IMR-90 (cell line): ENCODE measurements around the gene MSH6. TPM values are rescaled to one million over a fixed set of nuclear protein-coding genes. Genes with fewer than 3 reads are reported as not detected.

Experiments
- ATAC-seq: fragments of 200-7000 bp; cut with Tn5 transposase; 2 replicates; pipeline ENCODE4 v1.9.1; 2020; ENCODE audit warnings: low read depth, mild to moderate bottlenecking, moderate library complexity
- BruUV-seq: library from RNA; stranded (reverse); fragments of 400-500 nt; replicated peaks from 2 replicates; lab custom pipeline; 2021; lab: Mats Ljungman, UMichigan
- CTCF ChIA-PET: fragments of 300-600 bp; formaldehyde crosslinking; extraction: SDS; loops from one replicate; lab custom pipeline; 2021; ENCODE audit warnings: antibody characterized with exemption; lab: Yijun Ruan, JAX
- POLR2A ChIA-PET: fragments of 300-600 bp; sonication (Branson Sonifier 250); formaldehyde crosslinking; loops from one replicate; lab custom pipeline; 2022; ENCODE audit warnings: antibody characterized with exemption; ENCODE audit not compliant: unreplicated experiment; lab: Charles Lee
- DNase-seq: peaks from one replicate; pipeline ENCODE4 v3.0.0; 2013
- H2AFZ ChIP-seq: replicated peaks from 2 replicates; pipeline ENCODE3; 2013; ENCODE audit warnings: low read length, mild to moderate bottlenecking; ENCODE audit not compliant: poor library complexity
- H2AK5ac ChIP-seq: 2 replicates; pipeline ENCODE4 v1.6.1; 2013; ENCODE audit warnings: low read depth, low read length, inconsistent platforms
- H2AK9ac ChIP-seq: replicated peaks from 2 replicates; pipeline ENCODE3; 2013; ENCODE audit warnings: mild to moderate bottlenecking, low read depth, low read length, moderate library complexity; ENCODE audit not compliant: poor library complexity
- H2BK120ac ChIP-seq: 2 replicates; pipeline ENCODE4 v1.6.1; 2013; ENCODE audit warnings: low read depth, low read length, inconsistent platforms
- H2BK15ac ChIP-seq: 3 replicates; pipeline ENCODE4 v1.6.1; 2013; ENCODE audit warnings: low read depth, low read length, inconsistent platforms
- H2BK20ac ChIP-seq: 2 replicates; pipeline ENCODE4 v1.6.1; 2013; ENCODE audit warnings: low read depth, mild to moderate bottlenecking, inconsistent platforms, low read length, moderate library complexity
- H2BK5ac ChIP-seq: 2 replicates; pipeline ENCODE4 v1.6.1; 2013; ENCODE audit warnings: mild to moderate bottlenecking, low read depth, low read length, inconsistent platforms; ENCODE audit not compliant: poor library complexity, severe bottlenecking
- H3K14ac ChIP-seq: replicated peaks from 2 replicates; pipeline ENCODE4 v1.6.1; 2013; ENCODE audit warnings: low read depth, low read length, inconsistent platforms
- H3K18ac ChIP-seq: 2 replicates; pipeline ENCODE4 v1.6.1; 2013; ENCODE audit warnings: low read depth, low read length, control low read depth
- H3K23ac ChIP-seq: 2 replicates; pipeline ENCODE4 v1.6.1; 2013; ENCODE audit warnings: low read depth, low read length, inconsistent platforms
- H3K27ac ChIP-seq: 2 replicates; pipeline ENCODE4 v1.5.1; 2013; ENCODE audit warnings: mild to moderate bottlenecking, control low read depth, low read length; ENCODE audit not compliant: insufficient read depth
- H3K27me3 ChIP-seq: 2 replicates; pipeline ENCODE4 v1.6.1; 2013; ENCODE audit warnings: low read length; ENCODE audit not compliant: control insufficient read depth, insufficient read depth
- H3K36me3 ChIP-seq: 2 replicates; pipeline ENCODE4 v1.6.1; 2013; ENCODE audit warnings: low read length, mixed read lengths; ENCODE audit not compliant: control insufficient read depth, insufficient read depth
- H3K4ac ChIP-seq: 2 replicates; pipeline ENCODE4 v1.6.1; 2013; ENCODE audit warnings: low read depth, low read length, inconsistent platforms
- H3K4me1 ChIP-seq: 2 replicates; pipeline ENCODE4 v1.6.1; 2013; ENCODE audit warnings: low read length, mixed read lengths; ENCODE audit not compliant: control insufficient read depth, insufficient read depth
- H3K4me2 ChIP-seq: 2 replicates; pipeline ENCODE4 v1.6.1; 2013; ENCODE audit warnings: low read depth, mild to moderate bottlenecking, control low read depth, low read length, moderate library complexity
- H3K4me3 ChIP-seq: 2 replicates; pipeline ENCODE4 v1.5.1; 2013; ENCODE audit warnings: low read depth, mild to moderate bottlenecking, control low read depth, low read length, moderate library complexity; ENCODE audit not compliant: insufficient read depth
- H3K56ac ChIP-seq: 2 replicates; pipeline ENCODE4 v1.6.1; 2013; ENCODE audit warnings: low read length, inconsistent platforms; ENCODE audit not compliant: insufficient read depth; ENCODE audit errors: extremely low read depth
- H3K79me1 ChIP-seq, 2 experiments: 2 replicates each; pipeline ENCODE4 v1.6.1; 2013; ENCODE audit warnings: low read length in 2 of 2, inconsistent platforms in 1 of 2, low read depth in 1 of 2
- H3K9ac ChIP-seq: 2 replicates; pipeline ENCODE4 v1.6.1; 2013; ENCODE audit warnings: low read depth, low read length, control low read depth
- H3K9me1 ChIP-seq: 2 replicates; pipeline ENCODE4 v1.6.1; 2013; ENCODE audit warnings: low read length, inconsistent platforms; ENCODE audit not compliant: insufficient read depth
- H3K9me3 ChIP-seq: 2 replicates; pipeline ENCODE4 v1.6.1; 2013; ENCODE audit warnings: low read length; ENCODE audit not compliant: control insufficient read depth, insufficient read depth
- H4K20me1 ChIP-seq: 2 replicates; pipeline ENCODE4 v1.6.1; 2013; ENCODE audit warnings: low read length, inconsistent platforms; ENCODE audit not compliant: insufficient read depth
- H4K5ac ChIP-seq: 2 replicates; pipeline ENCODE4 v1.6.1; 2013; ENCODE audit warnings: mild to moderate bottlenecking, low read depth, low read length, control low read depth
- H4K8ac ChIP-seq, 2 experiments: 2 replicates each; pipeline ENCODE4 v1.6.1; 2013; ENCODE audit warnings: low read depth in 2 of 2, low read length in 2 of 2, control low read depth in 1 of 2, inconsistent platforms in 1 of 2
- H4K91ac ChIP-seq: 2 replicates; pipeline ENCODE4 v1.6.1; 2013; ENCODE audit warnings: low read depth, low read length, inconsistent platforms; ENCODE audit not compliant: insufficient read depth
- CEBPB ChIP-seq: IDR thresholded peaks from 2 replicates; pipeline ENCODE4 v1.6.1; 2012; ENCODE audit warnings: low read depth, low read length, improper control_type of control experiment
- NFE2L2 ChIP-seq: fragments of 150-350 bp; IDR thresholded peaks from 2 replicates; pipeline ENCODE4 v1.6.1; 2016; ENCODE audit warnings: low read depth, mild to moderate bottlenecking, low read length
- WGBS, 2 experiments: methylation state at CpG; one replicate each; pipeline versions ENCODE4 v1.1.5 to v1.1.7; 2013; ENCODE audit warnings: missing lambda C conversion rate in 2 of 2; ENCODE audit not compliant: insufficient read length in 1 of 2; ENCODE audit errors: extremely low coverage in 2 of 2; 5-methylcytosine and 5-hydroxymethylcytosine counted together
- dilution Hi-C: fragments of 300-500 bp; cut with HindIII; formaldehyde crosslinking; loops from one replicate; pipeline ENCODE4 v1.14.3; 2018; ENCODE audit warnings: low sequenced_read_pairs; ENCODE audit not compliant: unreplicated experiment
- in situ Hi-C: fragments of 300-500 bp; cut with MboI; formaldehyde crosslinking; loops from 3 replicates; pipeline ENCODE4 v1.14.3; 2019; ENCODE audit warnings: low sequenced_read_pairs, inconsistent platforms, mixed read lengths
- intact Hi-C: fragments of 100-400 bp; cut with micrococcal nuclease; formaldehyde crosslinking; loops from 2 replicates; pipeline ENCODE4 v1.10.0; 2022
- polyA plus RNA-seq, 3 experiments: library from polyadenylated mRNA; depleted of rRNA; stranded (reverse); fragments of >200 nt; gene quantifications; 2 replicates each; pipeline ENCODE4 v1.2.3, GENCODE V29; 2012; ENCODE audit warnings: low replicate concordance in 1 of 3
- total RNA-seq: library from RNA; depleted of rRNA; stranded (reverse); fragments of >200 nt; gene quantifications from 2 replicates; pipeline ENCODE4 v1.2.3, GENCODE V29; 2012

The MSH6 gene
- total and polyA plus RNA-seq, 2 of the 4 experiments (the other 2 are of a cell fraction): 17.1 to 48.9 TPM

DNA sequence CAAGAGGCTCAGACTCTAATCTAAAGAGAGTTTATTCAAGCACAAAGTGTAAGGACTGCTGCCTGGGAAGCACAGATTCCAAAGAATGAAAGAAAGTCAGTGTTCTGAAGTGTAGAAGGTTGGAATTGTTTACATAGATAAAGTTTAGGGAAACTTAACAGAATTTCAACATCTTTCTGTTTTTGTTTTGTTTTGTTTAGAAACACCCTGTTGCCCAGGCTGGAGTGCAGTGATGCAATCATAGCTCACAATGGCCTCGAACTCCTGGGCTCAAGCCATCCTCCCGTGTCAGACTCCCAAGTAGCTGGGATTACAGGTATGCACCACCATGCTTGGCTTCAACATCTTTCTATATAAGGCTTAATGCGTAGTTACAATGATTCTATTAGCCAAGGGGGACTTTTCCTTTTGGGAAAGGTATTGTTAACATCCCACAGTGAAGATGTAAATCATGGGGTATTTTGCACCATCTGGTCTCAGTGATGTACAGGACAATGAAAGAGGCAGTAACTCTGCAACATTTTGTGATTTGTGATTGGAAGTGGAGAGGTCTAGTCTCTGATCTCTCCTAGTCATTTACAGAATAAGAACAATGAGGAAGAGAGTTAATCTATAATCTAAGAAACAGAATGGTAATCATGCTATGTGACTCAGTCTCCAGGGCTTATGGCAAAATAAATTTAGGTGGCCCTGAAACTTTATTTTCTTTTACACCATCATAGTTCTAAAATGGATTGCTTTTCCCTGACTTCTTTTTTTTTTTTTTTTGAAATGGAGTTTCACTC, 45.6 kb upstream of the MSH6 start:
- Histone ChIP-seq H3K9me3 (no peaks in the 10 kb centered on the region), H2BK120ac (no peak overlapping the region), H4K5ac (no peak overlapping the region), H3K4me2 (no peak overlapping the region), H3K56ac (no peak overlapping the region), H2AFZ (no peak overlapping the region), H3K79me1 (no peaks in the 10 kb centered on the region), H3K36me3 (no peaks in the 10 kb centered on the region), H2BK20ac (no peak overlapping the region), H3K27ac (no peak overlapping the region), H2AK5ac (no peak overlapping the region), H3K9me1 (no peaks in the 10 kb centered on the region), H3K4me3 (no peak overlapping the region), H3K14ac (no peak overlapping the region), H3K18ac (no peak overlapping the region), H3K4me1 (no peaks in the 10 kb centered on the region), H4K8ac (no peak overlapping the region), H4K91ac (no peak overlapping the region), H4K20me1 (no peaks in the 10 kb centered on the region; the same call in 1 of the 2 replicates), H2AK9ac (no peak overlapping the region), H2BK15ac (no peak overlapping the region), H3K23ac (no peak overlapping the region), H3K27me3 (peaks cover 19% of the 10 kb centered on the region; the same call in 1 of the 2 replicates), H3K4ac (no peak overlapping the region), H3K9ac (no peak overlapping the region), H2BK5ac (no peak overlapping the region)
- no TSS peak for BruUV-seq
- in situ Hi-C loops (no loop called here), dilution Hi-C loops (no loop called here), intact Hi-C loops (no loop called here)
- TF ChIP-seq NFE2L2: no peak
- TF ChIP-seq CEBPB: 0 out of 2 replicates have a peak, but pooled peaks have one; percentile 36
- WGBS, 2 experiments: 71% methylated on average over 1 of the region's 3 CpGs; no CpG with 5 or more reads in 1 of the 2 experiments
- POLR2A ChIA-PET: no interaction called here
- CTCF ChIA-PET: no interaction called here
- DNase-seq (no peak), ATAC-seq (no peak)
